Measurements from ENCODE around the gene PXDC1. TPM values are rescaled to one million over a fixed set of nuclear protein-coding genes. Genes with fewer than 3 reads are reported as not detected.

Gene PXDC1
- total RNA-seq = 45.1 and 103 TPM in 2 replicates

GRCh38 chr6:3751077-3751729 is at the start of gene PXDC1:
Gene PXDC1 (minus strand): TSS chr6:3751713. CDS start chr6:3751531, 182 bp downstream.
- DNase-seq (ENCODE audit: low read depth in 2 of 2) = peak in 1 of 2 donors; percentile 43

GRCh38 chr6:3800850-3801591 is 49.5 kb upstream of the PXDC1 start:
- no peak for DNase-seq (ENCODE audit: low read depth in 2 of 2)

GRCh38 chr6:3799719-3800118 is 48.2 kb upstream of the PXDC1 start:
- no peak for DNase-seq (ENCODE audit: low read depth in 2 of 2)

GRCh38 chr6:3798055-3798919 is 46.8 kb upstream of the PXDC1 start:
- DNase-seq (ENCODE audit: low read depth in 2 of 2) = peak; percentile 45 to 56

GRCh38 chr6:3797231-3798054 is 45.9 kb upstream of the PXDC1 start:
- peak; percentile 78 to 83 for DNase-seq (ENCODE audit: low read depth in 2 of 2)

- no peak for DNase-seq (ENCODE audit: low read depth in 2 of 2)
Observed at GRCh38 chr6:3796719-3797041, 45.2 kb upstream of the PXDC1 start.

GRCh38 chr6:3795836-3796718 is 44.6 kb upstream of the PXDC1 start:
- peak; percentile 99 to 100 for DNase-seq (ENCODE audit: low read depth in 2 of 2)

- peak in 1 of 2 donors; percentile 9 for DNase-seq (ENCODE audit: low read depth in 2 of 2)
Observed at GRCh38 chr6:3794092-3794491, 42.6 kb upstream of the PXDC1 start.

GRCh38 chr6:3793545-3793944 is 42.0 kb upstream of the PXDC1 start:
- DNase-seq (ENCODE audit: low read depth in 2 of 2) = no peak

GRCh38 chr6:3791526-3792203 is 40.2 kb upstream of the PXDC1 start:
- no peak for DNase-seq (ENCODE audit: low read depth in 2 of 2)

- no peak for DNase-seq (ENCODE audit: low read depth in 2 of 2)
Observed at GRCh38 chr6:3789896-3790558, 38.5 kb upstream of the PXDC1 start.

- DNase-seq (ENCODE audit: low read depth in 2 of 2) = peak in 1 of 2 donors; percentile 92
Observed at GRCh38 chr6:3789018-3789895, 37.7 kb upstream of the PXDC1 start.

GRCh38 chr6:3788408-3789017 is 37.0 kb upstream of the PXDC1 start:
- peak in 1 of 2 donors; percentile 55 for DNase-seq (ENCODE audit: low read depth in 2 of 2)

- no peak for DNase-seq (ENCODE audit: low read depth in 2 of 2)
Observed at GRCh38 chr6:3786141-3786540, 34.6 kb upstream of the PXDC1 start.

GRCh38 chr6:3785745-3786098 is 34.2 kb upstream of the PXDC1 start:
- no peak for DNase-seq (ENCODE audit: low read depth in 2 of 2)

GRCh38 chr6:3784885-3785744 is 33.6 kb upstream of the PXDC1 start:
- no peak for DNase-seq (ENCODE audit: low read depth in 2 of 2)

GRCh38 chr6:3784423-3784822 is 32.9 kb upstream of the PXDC1 start:
- DNase-seq (ENCODE audit: low read depth in 2 of 2) = no peak

Data from lung microvascular endothelial cell (primary cell).